Activated CD4-positive, alpha-beta T cell treated with anti-CD3 and anti-CD28 coated beads, Interleukin-2, amount 50 U/mL, for 4 hours (primary cell): ENCODE data around the gene SECISBP2.
"Not testable (repeated sequence)": the region's sequence is repeated elsewhere in the genome, so short reads cannot be mapped to it uniquely, and the experiment has no call there.

Experiments
- DNase-seq, 2 experiments: peaks; one replicate each; pipeline ENCODE4 v3.0.0-alpha.2; 2020

Gene SECISBP2

DNA sequence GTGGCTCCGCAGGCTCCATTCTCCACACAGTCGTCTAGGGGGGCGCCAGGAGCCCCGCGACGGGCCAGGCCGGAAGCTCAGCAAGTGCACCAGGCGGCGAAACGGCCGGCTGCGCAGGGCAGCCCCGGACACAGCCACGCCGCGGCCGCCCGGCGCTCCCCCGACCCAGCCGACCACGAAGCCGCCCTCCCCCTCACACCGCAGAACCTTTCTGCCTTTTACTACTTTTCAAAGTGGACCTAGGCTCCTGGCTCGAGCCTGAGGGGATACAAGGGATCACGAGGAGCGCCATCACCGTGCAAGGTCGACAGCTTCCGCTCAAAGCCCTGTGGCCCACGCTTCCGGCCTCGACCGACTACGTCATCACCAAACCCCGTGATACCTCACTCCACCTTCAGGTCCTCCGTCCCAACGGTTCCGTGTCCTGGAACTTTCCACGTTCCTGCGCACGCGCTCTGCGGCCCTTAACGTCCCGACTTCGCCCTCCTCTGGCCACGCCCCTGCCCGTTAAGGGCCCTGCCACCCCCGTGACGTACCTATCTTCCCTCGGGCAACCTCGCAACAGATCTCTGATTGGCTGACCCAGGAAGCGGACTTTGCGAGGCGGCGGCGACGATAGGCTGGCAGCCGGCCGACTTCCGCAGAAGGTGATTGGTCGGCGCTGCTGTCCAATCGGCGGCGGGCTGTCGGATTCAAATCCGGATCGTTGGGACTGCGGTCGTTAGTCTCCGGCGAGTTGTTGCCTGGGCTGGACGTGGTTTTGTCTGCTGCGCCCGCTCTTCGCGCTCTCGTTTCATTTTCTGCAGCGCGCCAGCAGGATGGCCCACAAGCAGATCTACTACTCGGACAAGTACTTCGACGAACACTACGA, 7.6 kb upstream of the SECISBP2 start, which contains the start of gene CKS2:
CKS2 (plus strand) TSS at position 721 of the 871 bp plus-strand sequence; CDS start at position 819, 98 bp downstream.
- DNase-seq: peak; percentile 100

DNA sequence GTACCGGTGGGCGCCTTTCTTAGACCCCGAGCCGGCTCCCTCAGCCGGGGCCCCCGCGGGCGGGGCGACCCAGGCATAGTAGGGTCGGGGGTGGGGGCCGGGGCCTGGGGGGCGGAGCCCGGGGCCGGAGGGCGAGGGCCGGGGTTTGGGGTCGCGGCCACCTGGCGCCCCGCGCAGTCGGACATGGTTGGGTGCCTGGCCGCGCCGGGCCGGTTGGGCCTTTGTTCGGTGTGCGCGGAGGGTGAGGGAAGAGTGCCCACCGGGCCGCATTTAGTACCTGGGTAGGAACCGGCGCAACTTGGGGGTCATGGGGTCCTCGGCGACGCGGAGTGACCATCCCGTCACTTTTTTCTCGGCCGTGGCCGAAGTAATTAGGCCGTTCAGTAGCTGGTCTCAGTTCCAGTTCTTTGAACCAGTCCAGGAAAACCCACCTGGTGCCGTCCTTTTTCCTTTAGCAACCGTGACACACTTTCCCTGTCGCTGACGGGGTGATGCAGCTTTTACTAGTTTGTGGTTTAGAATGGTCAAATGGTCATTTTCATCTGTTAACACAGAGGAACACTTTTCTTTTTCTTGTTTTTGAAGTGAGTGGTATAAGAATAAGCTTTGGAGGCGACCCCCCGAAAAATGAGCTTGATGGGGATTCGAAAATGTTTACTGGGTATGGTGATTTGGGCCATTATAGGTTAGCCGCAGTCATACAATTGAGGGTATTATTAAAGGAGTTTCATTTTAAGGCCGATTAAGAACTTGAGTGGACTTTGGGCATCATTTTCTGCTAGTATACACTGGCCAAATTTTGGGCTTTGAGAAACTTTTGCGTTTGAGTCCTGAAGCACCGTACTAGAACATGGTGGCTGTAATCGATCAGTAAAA, 6.7 kb upstream of the SECISBP2 start:
- DNase-seq: no peak

GRCh38 chr9:89312222-89312571, 6.1 kb upstream of the SECISBP2 start:
- no peak for DNase-seq

GRCh38 chr9:89313842-89314241, 4.5 kb upstream of the SECISBP2 start:
- DNase-seq: no peak

GRCh38 chr9:89314955-89315354, 3.3 kb upstream of the SECISBP2 start:
- DNase-seq: no peak

GRCh38 chr9:89315482-89315881, 2.8 kb upstream of the SECISBP2 start:
- DNase-seq: no peak

- no peak for DNase-seq
Measured at GRCh38 chr9:89317282-89317681, 1.0 kb upstream of the SECISBP2 start.

GRCh38 chr9:89319015-89319905, 960 bp downstream of the SECISBP2 start:
- no peak for DNase-seq

DNA sequence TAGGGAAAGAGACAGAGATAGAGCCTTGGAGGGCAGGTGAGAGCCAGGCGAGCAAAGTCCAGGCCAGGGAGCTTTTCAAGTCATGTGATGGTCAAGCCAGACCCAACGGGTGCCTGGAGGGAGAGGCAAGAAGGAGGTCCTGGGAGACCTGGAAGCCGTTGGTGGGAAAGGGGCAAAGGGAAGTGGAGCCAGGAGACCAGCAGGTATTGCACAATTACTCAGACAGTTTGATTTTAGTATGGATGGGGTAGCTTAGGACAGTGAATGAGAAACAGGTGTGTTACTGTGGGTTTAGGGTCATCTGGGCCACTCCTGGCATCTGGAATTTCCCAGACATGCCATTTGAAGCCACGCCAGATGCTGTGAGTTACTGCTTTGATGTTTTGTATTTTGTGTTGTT, 5.1 kb downstream of the SECISBP2 start:
- no peak for DNase-seq

GRCh38 chr9:89325733-89326132, 7.4 kb downstream of the SECISBP2 start:
- DNase-seq: no peak

DNA sequence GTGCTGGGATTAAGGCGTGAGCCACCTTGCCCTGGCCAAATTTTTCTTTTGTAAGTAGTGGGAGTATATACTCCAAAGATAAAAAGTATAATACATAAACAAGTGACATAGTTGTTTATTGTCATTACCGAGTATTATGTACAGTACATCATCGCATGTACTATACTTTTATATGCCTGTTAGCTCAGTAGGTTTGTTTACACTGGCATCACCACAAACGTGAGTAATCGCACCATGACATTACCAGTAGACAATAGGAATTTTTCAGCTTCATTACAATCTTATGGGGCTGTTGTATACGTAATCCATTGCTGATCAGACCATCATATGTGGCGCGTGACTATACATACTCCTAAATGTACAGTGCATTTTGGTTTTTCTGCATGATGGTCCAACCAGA, 9.8 kb downstream of the SECISBP2 start:
- no peak for DNase-seq

- no peak for DNase-seq
Measured at GRCh38 chr9:89329917-89330316, 11.6 kb downstream of the SECISBP2 start.

GRCh38 chr9:89330513-89330912, 12.2 kb downstream of the SECISBP2 start:
- no peak for DNase-seq

DNA sequence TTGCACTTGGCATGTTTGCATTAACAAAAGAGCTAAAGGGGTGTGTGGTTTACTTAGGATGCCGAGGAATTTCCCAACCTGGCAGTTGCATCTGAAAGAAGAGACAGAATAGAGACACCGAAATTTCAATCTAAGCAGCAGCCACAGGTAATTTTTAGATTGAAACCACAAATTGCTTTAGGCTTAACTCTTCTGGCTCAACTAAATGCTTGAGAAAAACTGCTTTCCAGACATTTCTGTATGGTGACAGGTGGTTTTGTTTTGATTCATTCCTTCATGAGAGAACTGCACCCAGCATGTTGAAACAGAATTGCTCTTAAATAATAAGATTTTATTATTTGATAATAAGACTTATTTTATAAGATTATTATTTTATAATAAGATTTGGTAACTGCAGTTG, 21.5 kb downstream of the SECISBP2 start:
- DNase-seq: no peak

DNA sequence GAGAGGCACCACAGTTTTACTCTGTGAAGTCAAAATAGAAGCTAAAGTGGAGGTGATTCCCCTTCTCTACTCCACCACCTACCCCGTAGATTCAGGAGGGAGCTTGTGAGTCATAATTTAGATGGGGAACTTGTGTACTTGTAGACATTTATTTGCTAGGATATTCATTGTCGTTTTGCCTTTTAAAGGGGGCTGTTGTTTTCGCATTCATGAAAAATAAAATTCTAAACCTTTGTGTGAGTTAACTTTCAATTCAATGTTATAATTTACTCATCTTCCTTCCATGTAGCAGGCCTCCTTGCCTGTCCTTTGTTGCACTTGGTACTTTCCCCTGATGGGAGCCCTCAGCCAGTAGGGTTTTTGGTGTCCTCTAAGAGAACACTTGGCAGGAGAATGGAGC, 22.0 kb downstream of the SECISBP2 start:
- no peak for DNase-seq

GRCh38 chr9:89342213-89342612, 23.9 kb downstream of the SECISBP2 start:
- no peak for DNase-seq

DNA sequence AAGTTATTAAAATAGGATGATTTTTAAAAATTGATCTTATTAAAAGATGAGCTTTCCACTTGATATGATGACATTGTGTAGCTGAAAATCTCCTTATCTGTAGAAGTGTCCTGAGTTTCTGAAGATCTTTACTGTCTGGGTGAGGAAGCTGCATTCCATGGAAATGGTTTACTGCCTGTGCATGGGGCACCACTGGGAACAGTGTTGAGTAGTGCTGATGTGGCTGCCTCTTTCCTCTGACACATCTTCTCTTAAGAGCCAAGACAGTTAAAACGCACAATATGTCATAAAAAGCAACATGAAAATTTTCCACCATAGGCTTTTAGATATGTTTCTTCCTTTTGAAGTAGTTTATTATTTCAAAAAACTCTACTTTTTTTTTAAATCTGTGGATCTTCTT, 24.6 kb downstream of the SECISBP2 start:
- DNase-seq: no peak

DNA sequence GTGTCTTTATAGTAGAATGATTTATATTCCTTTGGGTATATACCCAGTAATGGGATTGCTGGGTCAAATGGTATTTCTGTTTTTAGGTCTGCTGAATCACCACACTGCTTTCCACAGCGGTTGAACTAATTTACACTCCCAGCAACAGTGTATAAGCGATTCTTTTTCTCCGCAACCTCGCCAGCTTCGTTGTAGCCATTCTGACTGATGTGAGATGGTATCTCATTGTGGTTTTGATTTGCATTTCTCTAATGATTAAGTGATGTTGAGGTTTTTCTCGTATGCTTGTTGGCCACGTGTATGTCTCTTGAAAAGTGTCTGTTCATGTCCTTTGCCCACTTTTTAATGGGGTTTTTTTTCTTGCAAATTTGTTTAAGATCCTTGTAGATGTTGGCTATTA, 25.5 kb downstream of the SECISBP2 start:
- DNase-seq: not testable (repeated sequence)

GRCh38 chr9:89345476-89345875, 27.2 kb downstream of the SECISBP2 start:
- DNase-seq: no peak

DNA sequence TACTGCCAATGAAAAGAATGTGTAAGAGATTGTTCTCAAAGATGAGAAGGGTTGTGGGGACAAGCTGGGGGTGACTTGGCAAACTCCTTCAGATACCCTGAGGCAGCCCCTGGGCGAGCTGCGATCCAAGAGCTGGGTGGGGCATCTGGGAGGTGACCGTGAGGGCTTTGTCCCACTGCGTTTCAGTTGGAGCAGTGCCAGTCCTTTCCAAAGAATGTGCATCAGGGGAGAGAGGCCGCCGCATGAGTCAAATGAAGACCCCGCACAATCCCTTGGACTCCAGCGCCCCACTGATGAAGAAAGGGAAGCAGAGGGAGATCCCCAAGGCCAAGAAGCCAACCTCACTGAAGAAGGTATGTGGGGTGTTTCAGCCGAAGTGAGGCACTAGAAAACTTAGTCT, 28.4 kb downstream of the SECISBP2 start:
- no peak for DNase-seq

GRCh38 chr9:89347651-89348050, 29.4 kb downstream of the SECISBP2 start:
- no peak for DNase-seq

DNA sequence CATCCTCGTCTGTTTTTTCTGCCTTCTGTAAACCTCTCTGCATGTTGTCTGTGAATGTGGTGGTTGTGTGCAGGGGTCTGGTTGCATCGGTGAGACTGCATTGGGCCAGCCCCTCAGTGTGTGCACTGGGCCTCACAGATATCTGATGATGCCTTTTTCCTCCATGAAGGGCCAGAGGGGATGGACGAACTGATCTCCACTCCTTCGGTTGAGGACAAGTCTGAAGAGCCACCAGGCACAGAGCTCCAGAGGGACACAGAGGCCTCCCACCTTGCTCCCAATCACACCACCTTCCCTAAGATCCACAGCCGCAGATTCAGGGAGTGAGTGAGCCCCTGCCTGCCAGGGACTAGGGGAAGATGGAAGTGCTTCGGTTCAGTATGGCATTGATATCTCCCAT, 31.3 kb downstream of the SECISBP2 start:
- no peak for DNase-seq

DNA sequence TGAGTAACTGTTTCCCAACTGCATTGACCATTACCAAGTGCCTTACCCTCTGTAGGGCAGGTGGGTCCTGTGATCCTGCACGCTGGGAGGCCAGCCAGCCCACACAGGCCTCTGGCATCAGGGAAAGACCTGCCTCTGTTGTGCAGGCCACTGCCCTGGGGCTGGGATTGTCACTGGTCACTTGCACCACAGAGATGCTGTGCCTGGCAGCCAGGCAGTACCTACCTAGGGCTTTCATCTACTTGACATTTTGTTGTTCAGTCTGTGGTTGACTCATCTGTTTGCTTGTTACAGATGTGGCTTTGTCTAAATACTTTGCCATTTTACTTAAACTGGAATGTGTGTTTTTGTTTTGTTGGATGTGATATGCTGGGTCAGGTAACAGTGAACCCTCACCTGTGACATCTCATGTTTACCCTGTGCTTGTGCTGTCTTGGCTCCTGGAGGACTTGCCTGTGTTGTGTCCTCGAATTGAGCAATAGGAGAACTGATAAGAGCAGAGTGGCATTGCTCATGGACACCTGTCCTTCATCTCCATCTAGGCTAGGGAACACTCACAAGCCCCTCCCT, 32.8 kb downstream of the SECISBP2 start:
- no peak for DNase-seq
